Trophoblast cell (in vitro differentiated cells and primary cell): ENCODE measurements around the gene ZNF705A.
A peak's percentile ranks its signal among the peaks of the same experiment; 100 is the strongest.
"Not testable (repeated sequence)": the region's sequence is repeated elsewhere in the genome, so short reads cannot be mapped to it uniquely, and the experiment has no call there.

Experiments
- DNase-seq, 2 donors: peaks; one replicate each; pipeline ENCODE4 v3.0.0-alpha.2; 2016
- H2AFZ ChIP-seq: 2 replicates; pipeline ENCODE4 v1.6.1; 2013; ENCODE audit warnings: low read length, moderate library complexity, mild to moderate bottlenecking; ENCODE audit not compliant: insufficient read depth, poor library complexity
- H2AK5ac ChIP-seq: 2 replicates; pipeline ENCODE4 v1.6.1; 2013; ENCODE audit warnings: mild to moderate bottlenecking, low read length
- H2BK120ac ChIP-seq: 2 replicates; pipeline ENCODE4 v1.6.1; 2013; ENCODE audit warnings: low read length, mild to moderate bottlenecking, moderate library complexity; ENCODE audit not compliant: insufficient read depth, poor library complexity
- H2BK12ac ChIP-seq: 2 replicates; pipeline ENCODE4 v1.6.1; 2013; ENCODE audit warnings: mild to moderate bottlenecking, low read length, moderate library complexity
- H2BK5ac ChIP-seq: 2 replicates; pipeline ENCODE4 v1.6.1; 2013; ENCODE audit warnings: low read length, low read depth, moderate library complexity, mild to moderate bottlenecking; ENCODE audit not compliant: poor library complexity
- H3K14ac ChIP-seq: 2 replicates; pipeline ENCODE4 v1.6.1; 2013; ENCODE audit warnings: mild to moderate bottlenecking, low read length
- H3K18ac ChIP-seq: 2 replicates; pipeline ENCODE4 v1.6.1; 2013; ENCODE audit warnings: mild to moderate bottlenecking, low read length
- H3K23ac ChIP-seq: 2 replicates; pipeline ENCODE4 v1.6.1; 2013; ENCODE audit warnings: low read length
- H3K27ac ChIP-seq: 2 replicates; pipeline ENCODE4 v1.5.1; 2013; ENCODE audit warnings: low read depth, mild to moderate bottlenecking, inconsistent platforms, low read length, moderate library complexity
- H3K27me3 ChIP-seq: 2 replicates; pipeline ENCODE4 v1.6.1; 2013; ENCODE audit warnings: inconsistent platforms, mild to moderate bottlenecking, low read length, moderate library complexity; ENCODE audit not compliant: insufficient read depth
- H3K36me3 ChIP-seq, 2 experiments: 1 replicate in 1 of 2; 2 replicates in 1 of 2; pipeline ENCODE4 v1.6.1; 2013; ENCODE audit warnings: low read length in 2 of 2, mild to moderate bottlenecking in 2 of 2, moderate library complexity in 1 of 2; ENCODE audit not compliant: insufficient read depth in 2 of 2, control insufficient read depth in 1 of 2
- H3K4ac ChIP-seq: 2 replicates; pipeline ENCODE4 v1.6.1; 2013; ENCODE audit warnings: low read depth, mild to moderate bottlenecking, low read length, moderate library complexity
- H3K4me1 ChIP-seq, 2 experiments: 1 replicate in 1 of 2; 2 replicates in 1 of 2; pipeline ENCODE4 v1.6.1; 2013; ENCODE audit warnings: low read length in 2 of 2, mild to moderate bottlenecking in 2 of 2, moderate library complexity in 1 of 2; ENCODE audit not compliant: insufficient read depth in 2 of 2, control insufficient read depth in 1 of 2
- H3K4me2 ChIP-seq: 2 replicates; pipeline ENCODE4 v1.6.1; 2013; ENCODE audit warnings: inconsistent platforms, mild to moderate bottlenecking, low read length, moderate library complexity
- H3K4me3 ChIP-seq: 2 replicates; pipeline ENCODE4 v1.5.1; 2013; ENCODE audit warnings: mild to moderate bottlenecking, low read depth, low read length, inconsistent platforms
- H3K79me1 ChIP-seq: one replicate; pipeline ENCODE4 v1.6.1; 2013; ENCODE audit warnings: low read length
- H3K79me2 ChIP-seq: 2 replicates; pipeline ENCODE4 v1.6.1; 2013; ENCODE audit warnings: low read length, mild to moderate bottlenecking; ENCODE audit not compliant: control insufficient read depth, insufficient read depth, poor library complexity
- H3K9ac ChIP-seq: 2 replicates; pipeline ENCODE4 v1.6.1; 2013; ENCODE audit warnings: mild to moderate bottlenecking, low read length
- H3K9me3 ChIP-seq: 2 replicates; pipeline ENCODE4 v1.6.1; 2013; ENCODE audit warnings: low read depth, mild to moderate bottlenecking, control low read depth, inconsistent platforms, low read length; ENCODE audit not compliant: insufficient read depth
- H4K12ac ChIP-seq: 2 replicates; pipeline ENCODE4 v1.6.1; 2013; ENCODE audit warnings: low read depth, mild to moderate bottlenecking, low read length, moderate library complexity
- H4K8ac ChIP-seq: 2 replicates; pipeline ENCODE4 v1.6.1; 2013; ENCODE audit warnings: low read depth, mild to moderate bottlenecking, low read length, moderate library complexity
- H4K91ac ChIP-seq: one replicate; pipeline ENCODE4 v1.6.1; 2013; ENCODE audit warnings: low read depth, mild to moderate bottlenecking, low read length, moderate library complexity
- WGBS: extraction: QIAGEN DNeasy Blood & Tissue Kit; methylation state at CpG from one replicate; pipeline ENCODE4 v1.1.7; 2013; ENCODE audit warnings: missing lambda C conversion rate; ENCODE audit not compliant: insufficient read length, insufficient coverage; ENCODE audit errors: extremely low coverage; 5-methylcytosine and 5-hydroxymethylcytosine counted together

The ZNF705A gene

GRCh38 chr12:8179989-8180585, 23.3 kb downstream of the ZNF705A start:
- Histone ChIP-seq H4K91ac (peak overlapping the region; percentile 14), H3K4me2 (peak overlapping the region; percentile 65), H4K12ac (peak overlapping the region; percentile 90), H4K8ac (peak overlapping the region; percentile 92), H2AFZ (peak overlapping the region; percentile 63)
- not testable (repeated sequence) for H2BK12ac ChIP-seq, H3K9ac ChIP-seq, H3K27me3 ChIP-seq, H3K9me3 ChIP-seq, H3K4ac ChIP-seq, H3K36me3 ChIP-seq, H3K79me1 ChIP-seq, H3K14ac ChIP-seq, H3K79me2 ChIP-seq, H2AK5ac ChIP-seq, H3K27ac ChIP-seq, H2BK120ac ChIP-seq, H3K18ac ChIP-seq, H3K4me1 ChIP-seq, H3K23ac ChIP-seq, H2BK5ac ChIP-seq, H3K4me3 ChIP-seq
- DNase-seq: peak; percentile 8 to 39
- no CpG with 5 or more reads among the region's 43 CpGs for WGBS

GRCh38 chr12:8181271-8181670, 24.5 kb downstream of the ZNF705A start:
- H3K4me3 ChIP-seq, H2BK5ac ChIP-seq, H3K14ac ChIP-seq, H3K9ac ChIP-seq, DNase-seq, H3K27me3 ChIP-seq, H2AK5ac ChIP-seq, H3K4me1 ChIP-seq, H3K4ac ChIP-seq, H2AFZ ChIP-seq, H3K9me3 ChIP-seq, H2BK12ac ChIP-seq, H4K91ac ChIP-seq, H3K79me1 ChIP-seq, H4K8ac ChIP-seq, H4K12ac ChIP-seq, H3K23ac ChIP-seq, H2BK120ac ChIP-seq, H3K18ac ChIP-seq, H3K36me3 ChIP-seq, H3K4me2 ChIP-seq, H3K79me2 ChIP-seq, H3K27ac ChIP-seq: not testable (repeated sequence)

- H3K4me3 ChIP-seq, H3K18ac ChIP-seq, H3K36me3 ChIP-seq, H4K8ac ChIP-seq, H2BK5ac ChIP-seq, H3K79me1 ChIP-seq, H3K9ac ChIP-seq, H4K12ac ChIP-seq, DNase-seq, H3K4me2 ChIP-seq, H3K27me3 ChIP-seq, H3K9me3 ChIP-seq, H3K4me1 ChIP-seq, H3K27ac ChIP-seq, H2BK12ac ChIP-seq, H2AFZ ChIP-seq, H3K4ac ChIP-seq, H2BK120ac ChIP-seq, H3K79me2 ChIP-seq, H3K23ac ChIP-seq, H3K14ac ChIP-seq, H4K91ac ChIP-seq, H2AK5ac ChIP-seq: not testable (repeated sequence)
- WGBS: no CpG with 5 or more reads among the region's 7 CpGs
Measured at GRCh38 chr12:8182923-8183322, 26.1 kb downstream of the ZNF705A start.

GRCh38 chr12:8183346-8183745, 26.5 kb downstream of the ZNF705A start:
- DNase-seq, H3K4ac ChIP-seq, H3K14ac ChIP-seq, H3K9ac ChIP-seq, H3K18ac ChIP-seq, H3K36me3 ChIP-seq, H2AFZ ChIP-seq, H2AK5ac ChIP-seq, H3K27ac ChIP-seq, H3K4me2 ChIP-seq, H4K12ac ChIP-seq, H4K8ac ChIP-seq, H2BK120ac ChIP-seq, H3K4me1 ChIP-seq, H4K91ac ChIP-seq, H3K4me3 ChIP-seq, H3K79me1 ChIP-seq, H2BK12ac ChIP-seq, H3K79me2 ChIP-seq, H3K9me3 ChIP-seq, H3K23ac ChIP-seq, H2BK5ac ChIP-seq, H3K27me3 ChIP-seq: not testable (repeated sequence)
- WGBS: no CpG with 5 or more reads among the region's 23 CpGs
